Chondrocyte (in vitro differentiated cells): ENCODE measurements around the gene PIK3C3. TPM values are rescaled to one million over a fixed set of nuclear protein-coding genes. Genes with fewer than 3 reads are reported as not detected.

ENCODE experiments used
- DNase-seq: peaks from one replicate; pipeline ENCODE4 v3.0.0; 2021; ENCODE audit warnings: mixed read lengths, low spot score
- H3K27ac Mint-ChIP-seq: one replicate; pipeline ENCODE4 v1.8.0; 2021; ENCODE audit warnings: mild to moderate bottlenecking, moderate library complexity, mixed read lengths; ENCODE audit not compliant: unreplicated experiment
- H3K27me3 Mint-ChIP-seq: 2 replicates; pipeline ENCODE4 v1.8.0; 2021; ENCODE audit warnings: low read depth, mixed read lengths
- H3K36me3 Mint-ChIP-seq: 2 replicates; pipeline ENCODE4 v1.8.0; 2021; ENCODE audit warnings: low read depth, mixed read lengths
- H3K4me1 Mint-ChIP-seq: 2 replicates; pipeline ENCODE4 v1.8.0; 2021; ENCODE audit warnings: low read depth, mild to moderate bottlenecking, mixed read lengths
- H3K4me3 Mint-ChIP-seq: one replicate; pipeline ENCODE4 v1.8.0; 2021; ENCODE audit warnings: mild to moderate bottlenecking, moderate library complexity, mixed read lengths; ENCODE audit not compliant: unreplicated experiment
- H3K9me3 Mint-ChIP-seq: 2 replicates; pipeline ENCODE4 v1.8.0; 2021; ENCODE audit warnings: low read depth, mixed read lengths
- CTCF ChIP-seq: fragments of 200-600 bp; sonication (generic); IDR thresholded peaks from 2 replicates; pipeline ENCODE4 v1.5.0; 2021; ENCODE audit warnings: antibody characterized with exemption, mild to moderate bottlenecking, moderate library complexity
- total RNA-seq: library from RNA; stranded (reverse); gene quantifications from 3 replicates; pipeline ENCODE4 v1.2.1, GENCODE V29; 2021

PIK3C3 gene
- total RNA-seq, 1 donor from 2014 or later, result 53.0 TPM

- no peaks in the 10 kb centered on the region for H3K9me3 Mint-ChIP-seq
- H3K4me1 Mint-ChIP-seq, result peaks cover 26% of the 10 kb centered on the region
- no peaks in the 10 kb centered on the region for H3K27me3 Mint-ChIP-seq
- no peak for TF ChIP-seq CTCF
- no peak for DNase-seq
- no peak overlapping the region for H3K27ac Mint-ChIP-seq
- peaks cover 10% of the 10 kb centered on the region for H3K36me3 Mint-ChIP-seq
- no peak overlapping the region for H3K4me3 Mint-ChIP-seq
These were observed 18.9 kb downstream of the PIK3C3 start for GRCh38 chr18:41973983-41974382.

- Mint-ChIP-seq H3K27ac (no peak overlapping the region), H3K4me3 (no peak overlapping the region), H3K4me1 (peaks cover 26% of the 10 kb centered on the region), H3K9me3 (no peaks in the 10 kb centered on the region), H3K27me3 (no peaks in the 10 kb centered on the region), H3K36me3 (peaks cover 10% of the 10 kb centered on the region)
- no peak for TF ChIP-seq CTCF
- DNase-seq, result no peak
These were observed 19.8 kb downstream of the PIK3C3 start for GRCh38 chr18:41974796-41975201.

- H3K36me3 Mint-ChIP-seq, result peaks cover 9% of the 10 kb centered on the region
- no peaks in the 10 kb centered on the region for H3K9me3 Mint-ChIP-seq
- H3K27me3 Mint-ChIP-seq, result no peaks in the 10 kb centered on the region
- no peak overlapping the region for H3K4me3 Mint-ChIP-seq
- peaks cover 21% of the 10 kb centered on the region for H3K4me1 Mint-ChIP-seq
- DNase-seq, result no peak
- TF ChIP-seq CTCF, result no peak
- H3K27ac Mint-ChIP-seq, result no peak overlapping the region
These were observed 20.2 kb downstream of the PIK3C3 start for GRCh38 chr18:41975284-41975683.

DNA sequence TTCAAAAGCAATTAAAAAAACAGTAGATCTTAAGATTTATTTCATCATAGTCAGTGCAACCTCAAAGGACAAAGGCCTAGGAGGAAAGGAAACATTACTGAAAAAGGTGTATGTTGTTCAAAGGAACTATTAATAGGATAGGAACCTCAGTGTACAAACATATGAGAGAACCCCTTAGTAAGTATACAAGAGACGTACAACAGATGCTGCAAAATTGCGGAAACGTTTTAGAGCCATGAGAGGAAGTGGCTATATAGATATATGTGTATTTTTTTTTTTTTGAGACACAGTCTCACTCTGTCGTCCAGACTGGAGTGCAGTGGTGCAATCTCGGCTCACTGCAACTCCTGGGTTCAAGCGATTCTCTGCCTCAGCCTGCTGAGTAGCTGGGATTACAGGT lies 22.2 kb downstream of the PIK3C3 start:
- no peak overlapping the region for H3K4me3 Mint-ChIP-seq
- no peaks in the 10 kb centered on the region for H3K27me3 Mint-ChIP-seq
- no peak for TF ChIP-seq CTCF
- peaks cover 19% of the 10 kb centered on the region for H3K4me1 Mint-ChIP-seq
- DNase-seq, result no peak
- peaks cover 7% of the 10 kb centered on the region for H3K36me3 Mint-ChIP-seq
- H3K27ac Mint-ChIP-seq, result no peak overlapping the region
- H3K9me3 Mint-ChIP-seq, result no peaks in the 10 kb centered on the region

GRCh38 chr18:41982942-41983660 lies 28.1 kb downstream of the PIK3C3 start:
- H3K4me1 Mint-ChIP-seq, result peaks cover 11% of the 10 kb centered on the region
- DNase-seq, result no peak
- no peak for TF ChIP-seq CTCF
- no peaks in the 10 kb centered on the region for H3K27me3 Mint-ChIP-seq
- no peak overlapping the region for H3K4me3 Mint-ChIP-seq
- peaks cover 6% of the 10 kb centered on the region for H3K36me3 Mint-ChIP-seq
- no peaks in the 10 kb centered on the region for H3K9me3 Mint-ChIP-seq
- no peak overlapping the region for H3K27ac Mint-ChIP-seq
